ENCODE data around the gene PLET1.

Gene PLET1, protein sequence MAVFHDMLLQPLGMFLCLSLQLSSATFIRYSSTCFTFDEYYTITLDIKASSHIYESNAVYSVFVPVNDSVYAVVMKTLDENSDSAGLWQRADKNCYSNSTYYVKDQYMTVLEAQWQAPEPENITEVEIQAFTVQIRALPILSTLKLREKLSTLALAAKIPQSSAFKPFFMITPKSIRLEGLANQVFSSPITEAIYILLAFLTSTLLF

DNA sequence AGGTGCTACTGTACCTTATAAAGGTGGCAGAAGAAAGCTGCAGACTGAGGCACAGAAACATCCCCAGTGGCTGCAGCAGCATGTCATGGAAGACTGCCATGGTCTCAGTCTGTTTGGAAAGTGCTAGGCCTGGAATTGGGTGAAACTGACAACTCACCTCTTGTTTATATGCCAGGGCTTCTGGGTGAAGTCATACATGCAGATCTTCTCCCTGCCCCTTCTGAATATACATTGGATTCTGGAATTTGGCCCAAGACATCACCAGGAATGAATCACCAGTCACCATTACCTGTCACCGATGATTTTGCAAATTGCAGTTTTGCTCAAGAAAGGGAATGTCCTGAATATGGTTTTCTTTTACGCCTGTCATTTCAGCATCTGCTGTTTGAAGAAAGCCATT lies at the start of gene PLET1:
Gene PLET1, minus strand, starts transcription at position 371 of the 400 bp plus-strand sequence. Its CDS starts 271 bp downstream, at position 100.
- no peak within 1 kb of the TSS for H3K4me3 ChIP-seq (ENCODE audit: control insufficient read depth, low read depth, low read length)
- no peak for DNase-seq (ENCODE audit: low read depth)
- TF ChIP-seq, protein P1, sequence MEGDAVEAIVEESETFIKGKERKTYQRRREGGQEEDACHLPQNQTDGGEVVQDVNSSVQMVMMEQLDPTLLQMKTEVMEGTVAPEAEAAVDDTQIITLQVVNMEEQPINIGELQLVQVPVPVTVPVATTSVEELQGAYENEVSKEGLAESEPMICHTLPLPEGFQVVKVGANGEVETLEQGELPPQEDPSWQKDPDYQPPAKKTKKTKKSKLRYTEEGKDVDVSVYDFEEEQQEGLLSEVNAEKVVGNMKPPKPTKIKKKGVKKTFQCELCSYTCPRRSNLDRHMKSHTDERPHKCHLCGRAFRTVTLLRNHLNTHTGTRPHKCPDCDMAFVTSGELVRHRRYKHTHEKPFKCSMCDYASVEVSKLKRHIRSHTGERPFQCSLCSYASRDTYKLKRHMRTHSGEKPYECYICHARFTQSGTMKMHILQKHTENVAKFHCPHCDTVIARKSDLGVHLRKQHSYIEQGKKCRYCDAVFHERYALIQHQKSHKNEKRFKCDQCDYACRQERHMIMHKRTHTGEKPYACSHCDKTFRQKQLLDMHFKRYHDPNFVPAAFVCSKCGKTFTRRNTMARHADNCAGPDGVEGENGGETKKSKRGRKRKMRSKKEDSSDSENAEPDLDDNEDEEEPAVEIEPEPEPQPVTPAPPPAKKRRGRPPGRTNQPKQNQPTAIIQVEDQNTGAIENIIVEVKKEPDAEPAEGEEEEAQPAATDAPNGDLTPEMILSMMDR (IDR thresholded peaks at IDR 0.05; ENCODE audit: control insufficient read depth, insufficient read depth, low read depth, low read length, missing control alignments) = no peak

DNA sequence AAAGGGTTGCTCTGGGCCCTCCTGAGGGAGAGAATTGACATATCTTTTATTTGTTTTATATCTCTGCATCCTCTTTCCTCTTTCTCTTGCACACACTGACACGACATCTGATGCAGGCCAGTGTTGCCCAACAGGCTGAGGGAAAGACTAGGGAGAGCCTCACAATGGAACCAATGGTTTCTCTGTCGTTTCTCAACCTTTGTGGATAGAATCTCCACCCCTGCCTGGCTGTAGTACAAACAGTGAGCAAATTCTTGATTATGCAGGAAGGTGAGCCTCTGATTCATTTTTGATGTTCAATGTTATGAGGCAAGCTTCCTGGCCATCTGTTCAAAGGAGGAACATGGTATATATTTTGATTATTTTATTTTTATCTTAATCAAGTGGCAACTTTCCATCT lies 49.8 kb upstream of the PLET1 start:
- no peak overlapping the region for H3K4me3 ChIP-seq (ENCODE audit: control insufficient read depth, low read depth, low read length)
- TF ChIP-seq, protein P1 (IDR thresholded peaks at IDR 0.05; ENCODE audit: control insufficient read depth, insufficient read depth, low read depth, low read length, missing control alignments) = no peak
- DNase-seq (ENCODE audit: low read depth) = no peak

DNA sequence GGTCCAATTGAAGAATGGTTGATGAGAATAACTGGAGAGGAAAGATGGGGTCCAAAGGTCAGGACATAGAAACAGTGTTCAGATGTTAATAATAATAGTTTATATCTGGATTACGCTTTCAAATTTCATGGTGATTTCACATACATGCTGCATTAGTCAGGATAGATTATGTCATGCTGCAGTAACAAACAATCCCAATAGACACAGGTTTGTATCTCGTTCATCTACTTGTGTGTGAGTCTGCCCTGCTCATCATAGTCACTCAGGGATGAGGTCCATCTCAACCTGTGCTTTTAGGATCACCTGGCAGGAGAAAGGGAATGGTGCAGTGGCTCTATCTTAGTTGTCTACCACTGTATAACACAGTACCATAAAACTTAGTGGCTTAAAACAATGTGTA lies 48.0 kb upstream of the PLET1 start:
- H3K4me3 ChIP-seq (ENCODE audit: control insufficient read depth, low read depth, low read length) = no peak overlapping the region
- TF ChIP-seq, protein P1 (IDR thresholded peaks at IDR 0.05; ENCODE audit: control insufficient read depth, insufficient read depth, low read depth, low read length, missing control alignments) = no peak
- no peak for DNase-seq (ENCODE audit: low read depth)

DNA sequence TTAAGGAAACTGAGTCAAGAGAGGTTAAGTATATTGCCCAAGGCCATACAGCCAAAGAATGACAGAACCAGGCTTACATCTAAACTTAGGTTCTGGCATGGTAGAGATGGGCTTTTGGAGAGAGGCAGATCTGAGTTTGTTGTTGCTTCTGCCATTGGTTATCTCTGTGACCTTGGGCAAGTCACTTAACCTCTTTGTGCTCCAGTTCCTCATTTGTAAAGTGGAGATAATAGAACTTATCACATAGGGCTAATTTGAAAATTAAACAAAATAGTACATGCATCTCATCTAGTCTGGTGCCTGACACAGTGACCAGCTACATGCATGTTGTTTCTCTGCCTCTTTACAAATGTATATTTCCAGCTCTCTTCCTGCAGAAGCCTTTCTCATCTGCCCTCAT lies 47.0 kb upstream of the PLET1 start:
- TF ChIP-seq, protein P1 (IDR thresholded peaks at IDR 0.05; ENCODE audit: control insufficient read depth, insufficient read depth, low read depth, low read length, missing control alignments) = no peak
- H3K4me3 ChIP-seq (ENCODE audit: control insufficient read depth, low read depth, low read length) = no peak overlapping the region
- DNase-seq (ENCODE audit: low read depth) = no peak

DNA sequence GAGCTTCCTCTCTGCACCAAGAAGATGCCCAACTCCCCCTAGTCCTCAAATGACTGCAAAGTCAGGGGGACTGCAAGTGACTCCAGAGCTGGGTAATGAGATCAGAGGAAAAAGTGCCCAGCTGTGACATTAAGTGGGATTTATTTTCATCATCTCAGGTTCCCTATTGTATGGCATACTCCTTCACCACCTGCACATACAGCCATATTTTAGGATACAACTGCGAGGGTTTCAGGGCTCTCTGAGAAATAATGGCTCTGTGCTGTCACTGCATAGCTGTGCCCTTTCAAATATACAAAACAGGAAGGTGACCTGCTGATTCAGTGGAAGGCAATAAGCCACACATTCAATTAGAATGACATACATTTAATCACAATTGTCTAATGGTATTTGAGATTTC lies 45.6 kb upstream of the PLET1 start:
- no peak for DNase-seq (ENCODE audit: low read depth)
- H3K4me3 ChIP-seq (ENCODE audit: control insufficient read depth, low read depth, low read length) = no peak overlapping the region
- TF ChIP-seq, protein P1 (IDR thresholded peaks at IDR 0.05; ENCODE audit: control insufficient read depth, insufficient read depth, low read depth, low read length, missing control alignments) = no peak

DNA sequence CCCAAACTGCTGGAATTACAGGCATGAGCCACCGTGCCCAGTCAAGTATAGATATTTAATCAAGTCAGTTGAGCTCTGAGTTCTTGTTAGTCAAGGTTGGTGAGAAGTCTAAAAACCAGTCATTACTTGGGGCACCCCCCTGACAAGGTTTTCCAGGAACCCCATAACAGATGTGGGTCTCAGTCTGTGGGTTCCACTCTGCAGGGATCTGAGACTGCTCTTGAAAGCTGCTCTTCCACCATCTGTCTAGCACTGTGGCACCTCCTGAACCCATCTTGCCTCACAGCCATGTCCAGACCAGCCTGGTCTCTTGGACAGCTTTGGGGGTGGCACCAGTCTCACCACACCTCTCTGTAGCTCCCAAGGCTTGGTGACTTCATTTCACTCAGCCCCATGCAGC lies 44.3 kb upstream of the PLET1 start:
- H3K4me3 ChIP-seq (ENCODE audit: control insufficient read depth, low read depth, low read length) = no peak overlapping the region
- DNase-seq (ENCODE audit: low read depth) = no peak
- TF ChIP-seq, protein P1 (IDR thresholded peaks at IDR 0.05; ENCODE audit: control insufficient read depth, insufficient read depth, low read depth, low read length, missing control alignments) = no peak
